ENCODE measurements around the gene HLA-DPB1. TPM values are rescaled to one million over a fixed set of nuclear protein-coding genes. Genes with fewer than 3 reads are reported as not detected.
A peak's percentile ranks its signal among the peaks of the same experiment; 100 is the strongest.

HLA-DPB1 gene
- total RNA-seq, 1 donor from 2014 or later = 853 TPM

DNA sequence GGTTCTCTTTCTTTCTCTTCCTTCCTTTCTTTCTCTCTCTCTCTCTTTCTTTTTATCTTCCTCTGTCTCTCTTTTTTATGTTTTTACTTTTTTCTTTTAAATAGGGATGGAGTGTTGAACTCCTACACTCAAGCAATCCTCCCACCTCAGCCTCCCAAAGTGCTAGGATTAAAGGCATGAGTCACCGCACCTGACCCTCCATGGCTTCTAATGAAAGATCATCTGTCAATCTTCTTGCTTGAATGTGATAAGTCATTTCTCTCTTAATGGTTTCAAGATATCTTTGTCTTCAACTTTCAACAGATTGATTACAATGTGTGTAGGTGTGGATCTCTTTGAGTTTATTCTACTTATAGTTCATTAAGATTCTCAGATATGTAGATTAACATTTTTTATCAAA lies 41.2 kb upstream of the HLA-DPB1 start:
- TF ChIP-seq, protein P1, sequence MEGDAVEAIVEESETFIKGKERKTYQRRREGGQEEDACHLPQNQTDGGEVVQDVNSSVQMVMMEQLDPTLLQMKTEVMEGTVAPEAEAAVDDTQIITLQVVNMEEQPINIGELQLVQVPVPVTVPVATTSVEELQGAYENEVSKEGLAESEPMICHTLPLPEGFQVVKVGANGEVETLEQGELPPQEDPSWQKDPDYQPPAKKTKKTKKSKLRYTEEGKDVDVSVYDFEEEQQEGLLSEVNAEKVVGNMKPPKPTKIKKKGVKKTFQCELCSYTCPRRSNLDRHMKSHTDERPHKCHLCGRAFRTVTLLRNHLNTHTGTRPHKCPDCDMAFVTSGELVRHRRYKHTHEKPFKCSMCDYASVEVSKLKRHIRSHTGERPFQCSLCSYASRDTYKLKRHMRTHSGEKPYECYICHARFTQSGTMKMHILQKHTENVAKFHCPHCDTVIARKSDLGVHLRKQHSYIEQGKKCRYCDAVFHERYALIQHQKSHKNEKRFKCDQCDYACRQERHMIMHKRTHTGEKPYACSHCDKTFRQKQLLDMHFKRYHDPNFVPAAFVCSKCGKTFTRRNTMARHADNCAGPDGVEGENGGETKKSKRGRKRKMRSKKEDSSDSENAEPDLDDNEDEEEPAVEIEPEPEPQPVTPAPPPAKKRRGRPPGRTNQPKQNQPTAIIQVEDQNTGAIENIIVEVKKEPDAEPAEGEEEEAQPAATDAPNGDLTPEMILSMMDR (IDR thresholded peaks at IDR 0.05) = no peak
- H3K9me3 Mint-ChIP-seq = peaks cover 26% of the 10 kb centered on the region
- DNase-seq (no peak), ATAC-seq (ENCODE audit: low read depth) (no peak)
- no peaks in the 10 kb centered on the region for H3K27me3 Mint-ChIP-seq
- H3K36me3 Mint-ChIP-seq (ENCODE audit: low read depth) = peaks cover 19% of the 10 kb centered on the region
- ChIA-PET CTCF (interaction anchor here (1.8 kb wide), 1 partner anchor 39 kb away, joined by 5 read pairs; the partner anchor contains the start of gene HLA-DPA1), POLR2A (interaction anchor here (28.8 kb wide), 1 partner anchor 43 kb away, joined by 2264 read pairs; the partner anchor contains the start of genes HLA-DPA1 and HLA-DPB1)
- H3K4me1 Mint-ChIP-seq = peaks cover 34% of the 10 kb centered on the region
- intact Hi-C loops (cut with micrococcal nuclease) = no loop called here
- H3K27ac Mint-ChIP-seq = peak overlapping the region; percentile 61
- H3K4me3 Mint-ChIP-seq = no peak overlapping the region

DNA sequence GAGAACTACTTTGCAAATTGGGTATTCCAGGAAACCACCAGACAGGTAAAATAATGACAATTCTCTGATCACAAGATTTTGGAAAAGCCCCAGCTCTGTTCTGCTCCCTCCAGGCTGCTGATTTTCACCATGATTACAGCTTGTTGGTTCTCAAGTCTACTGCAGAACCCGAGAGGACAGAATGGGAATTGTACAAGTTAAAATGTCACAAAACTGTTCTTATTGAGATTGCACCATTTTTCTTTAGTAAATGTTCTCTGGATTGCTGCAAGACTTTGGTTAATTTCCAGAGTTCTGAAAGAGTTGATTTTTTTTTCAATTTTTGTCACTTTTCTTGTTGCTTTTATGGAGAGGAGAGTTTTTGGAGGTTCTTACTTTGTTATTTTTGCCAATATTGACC lies 39.3 kb upstream of the HLA-DPB1 start:
- intact Hi-C loops (cut with micrococcal nuclease) = no loop called here
- peaks cover 29% of the 10 kb centered on the region for H3K9me3 Mint-ChIP-seq
- ChIA-PET POLR2A (interaction anchor here (1.0 to 2.5 kb wide), 7 partner anchors 8 to 44 kb away, joined by 3 to 16 read pairs (median 7); partner anchors contain the start of genes HLA-DPA1 and HLA-DPB1), CTCF (interaction anchor here (1.0 to 2.4 kb wide), 2 partner anchors 13 to 15 kb away, joined by 4 to 8 read pairs; no protein-coding TSS in a partner anchor)
- TF ChIP-seq, protein P1 (IDR thresholded peaks at IDR 0.05) = no peak
- no peak for DNase-seq
- ATAC-seq (ENCODE audit: low read depth) = no peak
- H3K27me3 Mint-ChIP-seq = no peaks in the 10 kb centered on the region
- peak overlapping the region; percentile 56 for H3K27ac Mint-ChIP-seq
- peaks cover 19% of the 10 kb centered on the region for H3K36me3 Mint-ChIP-seq (ENCODE audit: low read depth)
- H3K4me3 Mint-ChIP-seq = no peak overlapping the region
- peaks cover 24% of the 10 kb centered on the region for H3K4me1 Mint-ChIP-seq

DNA sequence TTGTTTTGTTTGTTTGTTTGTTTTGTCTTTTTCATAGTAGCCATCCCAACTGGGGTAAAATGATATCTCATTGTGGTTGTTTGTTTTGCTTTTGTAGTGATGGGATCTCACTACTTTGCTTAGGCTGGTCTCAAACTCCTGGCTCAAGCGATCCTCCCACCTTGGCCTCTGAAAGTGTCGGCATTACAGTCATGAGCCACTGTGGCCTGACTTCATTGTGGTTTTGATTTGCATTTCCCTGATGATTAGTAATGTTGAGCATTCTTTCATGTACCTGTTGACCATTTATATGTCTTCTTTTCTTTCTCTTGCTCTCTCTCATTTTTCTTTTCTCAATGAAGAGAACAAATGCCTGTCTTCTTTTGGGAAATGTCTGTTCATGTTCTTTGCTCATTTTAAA lies 35.6 kb upstream of the HLA-DPB1 start:
- no peaks in the 10 kb centered on the region for H3K27me3 Mint-ChIP-seq
- ATAC-seq (ENCODE audit: low read depth) (no peak), DNase-seq (no peak)
- peaks cover 10% of the 10 kb centered on the region for H3K4me1 Mint-ChIP-seq
- H3K9me3 Mint-ChIP-seq = peaks cover 15% of the 10 kb centered on the region
- H3K4me3 Mint-ChIP-seq = no peak overlapping the region
- peaks cover 8% of the 10 kb centered on the region for H3K36me3 Mint-ChIP-seq (ENCODE audit: low read depth)
- intact Hi-C loops (cut with micrococcal nuclease) = no loop called here
- ChIA-PET CTCF (interaction anchor here (1.6 kb wide), 1 partner anchor 10 kb away, joined by 5 read pairs; no protein-coding TSS in a partner anchor), POLR2A (interaction anchor here (1.2 to 1.6 kb wide), 3 partner anchors 12 to 33 kb away, joined by 4 to 14 read pairs (median 5); partner anchors contain the start of gene HLA-DPA1)
- peak overlapping the region; percentile 53 for H3K27ac Mint-ChIP-seq
- TF ChIP-seq, protein P1 (IDR thresholded peaks at IDR 0.05) = no peak

DNA sequence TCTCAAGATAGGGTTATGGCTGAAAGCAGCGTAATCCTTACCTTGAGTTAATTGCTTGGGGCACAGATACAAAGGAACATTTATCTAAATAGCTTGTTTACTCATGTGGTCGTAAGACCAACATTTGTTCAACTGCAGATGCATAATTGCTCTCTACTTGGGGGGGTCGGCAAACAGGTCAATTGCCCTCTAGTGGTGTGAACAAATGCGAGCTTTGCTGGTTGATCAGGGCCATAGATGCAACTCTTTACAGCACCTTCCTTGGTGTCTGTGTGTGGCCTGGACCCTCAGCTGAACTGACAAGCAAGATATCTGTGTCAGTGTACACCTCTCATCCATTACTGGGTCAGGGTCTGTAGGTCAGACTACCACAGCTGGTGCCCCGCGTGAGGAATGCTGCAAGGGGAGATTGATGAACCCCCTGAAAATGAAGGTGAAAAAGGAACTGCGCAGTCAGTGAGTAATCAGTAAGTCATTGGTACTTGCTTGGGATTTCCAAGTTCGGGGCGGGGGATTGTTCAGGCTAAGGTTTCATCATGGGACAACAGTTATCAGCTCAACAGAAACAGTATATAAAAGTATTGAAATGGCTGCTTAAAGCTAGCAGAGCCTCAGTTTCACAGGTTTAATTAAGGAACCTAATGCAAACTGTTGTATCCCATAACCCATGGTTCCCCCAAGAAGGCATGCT lies 26.3 kb upstream of the HLA-DPB1 start:
- H3K27ac Mint-ChIP-seq = no peak overlapping the region
- H3K27me3 Mint-ChIP-seq = no peaks in the 10 kb centered on the region
- ChIA-PET POLR2A (interaction anchor here (1.0 to 6.5 kb wide), 8 partner anchors 8 to 34 kb away, joined by 3 to 43 read pairs (median 6); partner anchors contain the start of genes HLA-DPA1 and HLA-DPB1), CTCF (interaction anchor here (0.9 to 2.5 kb wide), 10 partner anchors 9 to 113 kb away, joined by 3 to 10 read pairs (median 4); partner anchors contain the start of gene HLA-DPA1)
- no peaks in the 10 kb centered on the region for H3K36me3 Mint-ChIP-seq (ENCODE audit: low read depth)
- DNase-seq = no peak
- no peak overlapping the region for H3K4me3 Mint-ChIP-seq
- intact Hi-C loops (cut with micrococcal nuclease) = loop anchor here (1.0 kb wide), 1 partner anchor 35 kb away; no protein-coding TSS in a partner anchor
- H3K4me1 Mint-ChIP-seq = peaks cover 20% of the 10 kb centered on the region
- TF ChIP-seq, protein P1 (IDR thresholded peaks at IDR 0.05) = no peak
- ATAC-seq (ENCODE audit: low read depth) = no peak
- peaks cover 3% of the 10 kb centered on the region for H3K9me3 Mint-ChIP-seq
